GM12873 (cell line): ENCODE results near the gene SLIT3.

Experiments
- TF ChIP-seq, protein P1 (sequence below): IDR thresholded peaks from 2 replicates; pipeline ENCODE4 v1.5.1; 2012; ENCODE audit warnings: low read depth, mild to moderate bottlenecking, moderate library complexity, low read length, control low read depth; ENCODE audit not compliant: insufficient read depth; ENCODE audit errors: missing control alignments

The SLIT3 gene

DNA sequence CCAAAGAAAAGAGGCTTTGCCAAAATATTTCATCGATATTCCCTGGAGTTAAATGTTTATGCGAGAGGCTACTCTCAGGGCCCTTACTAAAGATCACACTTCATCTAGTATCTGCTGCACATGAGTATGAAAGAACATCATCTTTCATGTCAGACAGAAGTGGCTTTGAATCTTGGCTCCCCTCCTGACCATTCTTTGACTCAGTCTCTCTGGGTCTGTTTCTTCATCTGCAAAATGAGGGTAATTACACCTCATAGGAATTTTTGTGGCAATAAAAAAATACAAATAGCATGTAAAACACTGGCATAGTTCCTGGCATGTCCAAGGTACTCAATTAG, 58.1 kb downstream of the SLIT3 start:
- TF ChIP-seq, protein P1, sequence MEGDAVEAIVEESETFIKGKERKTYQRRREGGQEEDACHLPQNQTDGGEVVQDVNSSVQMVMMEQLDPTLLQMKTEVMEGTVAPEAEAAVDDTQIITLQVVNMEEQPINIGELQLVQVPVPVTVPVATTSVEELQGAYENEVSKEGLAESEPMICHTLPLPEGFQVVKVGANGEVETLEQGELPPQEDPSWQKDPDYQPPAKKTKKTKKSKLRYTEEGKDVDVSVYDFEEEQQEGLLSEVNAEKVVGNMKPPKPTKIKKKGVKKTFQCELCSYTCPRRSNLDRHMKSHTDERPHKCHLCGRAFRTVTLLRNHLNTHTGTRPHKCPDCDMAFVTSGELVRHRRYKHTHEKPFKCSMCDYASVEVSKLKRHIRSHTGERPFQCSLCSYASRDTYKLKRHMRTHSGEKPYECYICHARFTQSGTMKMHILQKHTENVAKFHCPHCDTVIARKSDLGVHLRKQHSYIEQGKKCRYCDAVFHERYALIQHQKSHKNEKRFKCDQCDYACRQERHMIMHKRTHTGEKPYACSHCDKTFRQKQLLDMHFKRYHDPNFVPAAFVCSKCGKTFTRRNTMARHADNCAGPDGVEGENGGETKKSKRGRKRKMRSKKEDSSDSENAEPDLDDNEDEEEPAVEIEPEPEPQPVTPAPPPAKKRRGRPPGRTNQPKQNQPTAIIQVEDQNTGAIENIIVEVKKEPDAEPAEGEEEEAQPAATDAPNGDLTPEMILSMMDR, result no peak

DNA sequence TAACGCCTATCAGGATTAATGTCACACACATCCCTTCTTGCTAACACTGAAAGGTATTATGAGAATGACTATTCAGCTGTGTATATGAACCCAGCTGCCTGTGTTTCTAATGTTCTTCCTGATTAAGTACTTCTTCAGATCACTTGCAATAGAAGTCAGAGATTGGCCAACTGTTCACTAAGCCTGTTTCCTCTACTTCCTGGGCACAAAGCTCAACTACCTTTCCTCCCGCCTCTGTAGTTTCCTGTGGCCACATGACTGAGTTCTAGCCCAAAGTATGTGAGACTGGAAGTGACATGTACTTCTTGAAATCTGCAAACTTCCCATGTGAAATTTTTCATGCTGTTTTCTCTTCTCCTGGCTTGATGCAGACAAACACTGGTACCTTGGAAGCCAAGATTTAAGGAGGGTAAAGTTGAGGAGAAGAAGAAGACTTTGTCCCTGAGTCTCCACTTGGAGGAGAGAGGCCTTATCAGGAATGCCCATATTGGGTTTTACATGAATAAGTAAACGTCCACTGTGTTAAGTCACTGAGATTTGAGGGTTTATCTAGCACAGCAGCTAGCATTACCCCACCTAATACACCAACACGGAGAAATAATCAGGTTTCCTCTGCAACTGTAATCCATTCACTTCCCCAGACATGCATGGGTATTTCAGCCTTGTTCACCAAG, 58.6 kb downstream of the SLIT3 start:
- TF ChIP-seq, protein P1, result no peak

DNA sequence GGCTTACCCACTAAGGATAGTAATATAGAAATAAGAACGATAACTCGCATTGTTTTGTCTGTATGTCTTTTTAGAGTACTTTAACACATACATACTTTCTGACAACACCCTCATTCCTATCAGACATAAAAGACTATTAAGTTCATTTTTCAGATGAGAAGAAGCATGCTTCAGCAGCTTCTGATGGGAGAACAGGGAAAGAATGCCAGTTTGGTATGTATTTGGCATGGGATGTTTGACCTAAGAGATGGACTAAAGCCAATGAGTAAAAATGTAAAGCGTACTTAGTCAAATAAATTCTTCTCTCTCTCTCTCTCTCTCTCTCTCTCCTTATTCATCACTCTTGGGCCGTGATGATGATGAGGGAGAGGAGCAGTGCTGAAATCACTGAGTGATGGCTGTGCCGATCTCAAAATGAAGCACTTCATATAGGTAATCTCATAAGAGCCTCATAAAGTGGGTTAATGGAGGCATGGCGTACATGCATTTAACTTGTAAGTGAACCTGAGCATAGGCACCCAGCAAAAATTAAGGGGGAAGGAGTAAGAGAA, 71.5 kb downstream of the SLIT3 start:
- TF ChIP-seq, protein P1, result no peak

DNA sequence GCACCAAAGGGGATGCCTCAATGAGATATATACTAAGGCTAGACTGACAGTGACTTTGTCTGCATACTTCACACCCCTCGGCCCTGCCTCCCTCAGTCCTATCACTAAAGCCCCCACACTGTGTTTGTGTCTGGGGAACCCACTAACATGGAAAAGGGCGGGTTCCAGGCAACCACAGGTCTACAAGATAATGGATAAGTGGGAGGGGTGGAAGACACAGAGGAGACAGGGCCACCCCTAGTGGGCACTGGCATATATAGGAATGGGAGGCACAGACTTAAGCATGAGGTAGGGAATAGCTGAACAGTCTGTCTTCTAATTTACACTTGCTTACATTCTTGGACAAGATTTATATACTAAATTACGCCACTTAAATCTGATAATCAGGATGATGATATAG, 74.0 kb downstream of the SLIT3 start:
- TF ChIP-seq, protein P1, result no peak

DNA sequence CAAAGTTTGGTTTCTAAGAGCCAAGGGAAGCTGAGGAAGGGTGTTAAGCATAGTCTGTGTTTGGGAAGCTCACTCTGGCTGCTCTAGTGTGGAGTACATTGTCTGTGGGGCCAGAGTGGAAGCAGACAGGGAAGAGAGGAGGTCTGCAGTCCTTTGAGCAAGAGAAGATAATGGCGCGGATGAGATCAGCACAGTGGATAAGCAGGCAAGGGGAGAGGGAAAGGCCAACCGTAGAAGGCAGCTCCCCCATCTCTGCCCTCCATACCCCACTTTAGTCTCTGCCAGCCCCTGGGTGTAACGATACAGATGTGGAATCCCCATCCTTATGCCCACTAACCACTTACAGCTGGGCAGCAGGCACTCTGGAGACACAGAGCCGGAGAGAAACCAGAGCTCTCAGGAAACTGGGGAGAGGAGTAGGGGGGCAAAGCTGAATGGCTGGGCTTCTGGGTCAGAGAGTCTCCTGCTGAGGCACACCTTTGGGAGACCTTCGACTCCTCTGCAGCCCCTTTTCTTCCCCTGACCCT, 75.0 kb downstream of the SLIT3 start:
- TF ChIP-seq, protein P1, result no peak

DNA sequence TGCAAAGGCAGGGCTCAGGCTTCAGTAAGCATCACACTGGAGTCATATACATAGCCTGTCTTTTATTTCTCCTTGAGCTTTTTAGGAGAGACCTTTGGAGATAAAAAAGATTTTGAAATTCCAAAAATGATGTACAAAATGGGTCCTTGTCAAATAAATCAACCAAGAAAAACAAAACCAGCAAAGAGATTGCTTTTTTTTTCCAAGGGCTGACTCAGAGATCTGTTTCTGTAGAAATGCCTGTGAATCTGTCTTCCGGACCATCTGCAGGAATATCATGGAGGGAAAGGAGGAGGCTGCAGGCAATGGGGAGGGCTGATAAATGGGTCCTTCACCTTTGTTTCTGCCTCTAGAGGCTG, 77.4 kb downstream of the SLIT3 start:
- TF ChIP-seq, protein P1, result no peak

DNA sequence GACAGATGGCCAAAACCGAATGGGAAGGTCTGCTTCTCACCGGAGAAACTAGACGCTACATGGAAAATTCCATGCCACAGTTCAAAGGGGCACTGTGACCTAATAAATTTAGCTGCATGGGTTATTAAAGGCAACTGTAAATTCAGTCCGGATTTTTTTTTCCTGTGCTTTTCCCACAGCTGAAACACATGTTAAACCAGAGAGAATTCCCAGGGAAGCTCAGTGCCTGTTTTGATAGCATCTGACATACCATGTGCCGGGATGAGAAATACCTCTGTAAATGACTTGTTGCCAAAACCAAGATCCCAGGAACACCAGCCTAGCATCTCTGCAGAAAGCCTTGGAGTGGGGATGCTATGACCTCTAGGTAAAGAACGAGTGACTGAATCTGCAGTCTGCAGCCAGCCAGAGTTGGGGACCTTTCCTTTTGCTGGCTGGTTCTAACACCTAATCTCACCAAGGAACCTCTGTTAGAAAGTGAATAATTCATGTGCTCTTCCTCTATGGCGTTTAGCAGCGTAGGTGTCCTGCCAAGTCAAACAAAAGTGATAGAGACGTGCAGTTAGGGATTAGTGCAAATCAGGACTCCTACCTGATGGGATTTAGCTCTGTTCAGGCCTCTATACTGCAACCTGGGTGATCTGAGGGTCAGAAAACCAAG, 77.9 kb downstream of the SLIT3 start:
- TF ChIP-seq, protein P1, result no peak
